Stimulated activated naive B cell treated with anti-CD40 and anti-IgM and Interleukin-4, amounts not matched to agents 10 μg/mL and 1 μg/mL and 100 μg/mL, for 72 hours (primary cell): ENCODE measurements around the gene LCT.
A peak's percentile ranks its signal among the peaks of the same experiment; 100 is the strongest.

Experiments used
- ATAC-seq, 2 donors: fragments of 150-1000 bp; cut with Tn5 transposase; replicated peaks; 2 replicates each; pipeline ENCODE4 v1.10.0; 2021; ENCODE audit warnings: moderate library complexity in 1 of 2
- DNase-seq: peaks from one replicate; pipeline ENCODE4 v3.0.0; 2021
- H3K27ac Mint-ChIP-seq: one replicate; pipeline ENCODE4 v1.8.0; 2022; ENCODE audit warnings: mild to moderate bottlenecking, mixed read lengths
- H3K27me3 Mint-ChIP-seq, 2 donors: one replicate each; pipeline ENCODE4 v1.8.0; 2022; ENCODE audit warnings: mixed read lengths in 2 of 2
- H3K36me3 Mint-ChIP-seq, 2 donors: one replicate each; pipeline ENCODE4 v1.8.0; 2022; ENCODE audit warnings: mixed read lengths in 2 of 2, mild to moderate bottlenecking in 1 of 2
- H3K4me1 Mint-ChIP-seq, 2 donors: one replicate each; pipeline ENCODE4 v1.8.0; 2022; ENCODE audit warnings: mixed read lengths in 2 of 2, mild to moderate bottlenecking in 1 of 2
- H3K4me3 Mint-ChIP-seq, 2 donors: one replicate each; pipeline ENCODE4 v1.8.0; 2022; ENCODE audit warnings: mild to moderate bottlenecking in 2 of 2, mixed read lengths in 2 of 2, moderate library complexity in 1 of 2
- H3K9me3 Mint-ChIP-seq, 2 donors: one replicate each; pipeline ENCODE4 v1.8.0; 2022; ENCODE audit warnings: mixed read lengths in 2 of 2, mild to moderate bottlenecking in 1 of 2

LCT gene

GRCh38 chr2:135849087-135849486 is 12.1 kb upstream of the LCT start:
- H3K4me3 Mint-ChIP-seq = no peak overlapping the region
- H3K9me3 Mint-ChIP-seq = peaks cover 0 to 2% of the 10 kb centered on the region in 2 donors
- peaks cover 0 to 5% of the 10 kb centered on the region in 2 donors for H3K4me1 Mint-ChIP-seq
- H3K27me3 Mint-ChIP-seq = no peaks in the 10 kb centered on the region
- ATAC-seq (no peak), DNase-seq (no peak)
- H3K36me3 Mint-ChIP-seq = peaks cover 45 to 58% of the 10 kb centered on the region in 2 donors
- no peak overlapping the region for H3K27ac Mint-ChIP-seq

DNA sequence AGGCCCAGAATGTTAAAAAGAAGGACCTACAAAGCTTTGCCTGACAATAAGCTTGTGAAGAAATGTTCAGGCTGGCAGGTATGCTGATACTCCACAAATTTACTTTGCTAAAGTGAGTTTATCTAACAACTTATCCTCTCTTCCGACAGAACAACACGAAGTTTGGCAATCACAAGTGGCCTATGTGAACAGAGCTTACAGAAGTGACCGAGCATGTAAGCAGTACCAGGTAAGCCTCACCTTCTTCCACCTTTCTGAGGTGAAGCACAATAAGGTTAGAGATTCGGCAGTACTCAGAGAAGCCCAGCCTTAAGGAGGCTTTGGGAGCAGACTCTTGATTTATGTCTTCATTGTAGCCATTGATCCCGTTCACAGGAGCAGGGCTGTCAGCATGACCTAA is 9.0 kb upstream of the LCT start:
- no peaks in the 10 kb centered on the region for H3K27me3 Mint-ChIP-seq

DNA sequence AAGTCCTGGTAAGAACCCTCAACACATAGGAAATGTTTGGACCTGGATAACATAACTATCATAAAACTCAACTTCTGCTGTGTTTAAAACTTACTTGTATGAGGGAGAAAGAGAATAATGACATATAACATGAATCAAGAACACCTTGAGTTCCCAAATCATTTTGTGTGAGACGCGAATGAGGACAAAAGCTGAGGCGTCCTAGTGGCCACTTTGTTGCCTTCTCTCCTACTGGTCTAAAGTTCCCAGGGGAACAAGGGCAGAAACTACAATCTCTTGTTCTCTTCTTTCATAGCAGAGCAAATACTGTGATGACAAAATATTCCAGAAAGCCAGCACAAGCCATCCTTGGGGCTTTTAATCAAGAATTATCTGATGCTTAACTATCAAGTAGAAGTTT is 8.3 kb upstream of the LCT start:
- DNase-seq (no peak), ATAC-seq (no peak)
- Mint-ChIP-seq H3K4me3 (no peak overlapping the region), H3K27me3 (no peaks in the 10 kb centered on the region), H3K27ac (no peak overlapping the region), H3K9me3 (peaks cover 0 to 2% of the 10 kb centered on the region in 2 donors), H3K36me3 (peaks cover 48 to 59% of the 10 kb centered on the region in 2 donors), H3K4me1 (peaks cover 0 to 5% of the 10 kb centered on the region in 2 donors)

More for the DNA sequence above, 9.0 kb upstream of the LCT start:
- peaks cover 0 to 2% of the 10 kb centered on the region in 2 donors for H3K9me3 Mint-ChIP-seq
- ATAC-seq (no peak), DNase-seq (no peak)
- no peak overlapping the region for H3K4me3 Mint-ChIP-seq
- H3K4me1 Mint-ChIP-seq = peaks cover 0 to 5% of the 10 kb centered on the region in 2 donors
- H3K27ac Mint-ChIP-seq = no peak overlapping the region
- H3K36me3 Mint-ChIP-seq = peaks cover 54 to 66% of the 10 kb centered on the region in 2 donors

GRCh38 chr2:135844301-135844895 is 7.4 kb upstream of the LCT start:
- Mint-ChIP-seq H3K9me3 (peaks cover 0 to 2% of the 10 kb centered on the region in 2 donors), H3K4me1 (peaks cover 0 to 6% of the 10 kb centered on the region in 2 donors), H3K36me3 (peaks cover 44 to 56% of the 10 kb centered on the region in 2 donors), H3K27me3 (no peaks in the 10 kb centered on the region), H3K4me3 (no peak overlapping the region), H3K27ac (no peak overlapping the region)
- DNase-seq (no peak), ATAC-seq (no peak)

DNA sequence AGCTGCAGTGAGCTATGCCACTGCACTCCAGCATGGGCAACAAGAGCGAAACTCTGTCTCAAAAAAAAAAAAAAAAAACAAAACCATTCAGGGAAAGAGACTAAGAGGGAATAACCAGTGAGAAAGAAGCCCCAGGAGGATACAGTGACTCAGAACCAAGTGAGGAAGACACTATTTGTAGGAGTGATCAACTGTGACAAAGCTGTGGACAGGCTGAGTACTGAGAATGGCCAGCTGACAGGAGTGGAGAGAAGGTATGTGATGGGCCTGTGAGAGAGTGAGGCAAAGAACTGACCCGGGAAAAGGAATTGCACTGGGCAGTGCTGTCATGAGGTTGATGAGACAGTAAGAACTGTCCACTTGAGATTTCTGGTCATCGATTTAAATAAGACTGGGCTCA is 6.7 kb upstream of the LCT start:
- Mint-ChIP-seq H3K4me3 (no peak overlapping the region), H3K36me3 (peaks cover 38 to 50% of the 10 kb centered on the region in 2 donors), H3K9me3 (peaks cover 0 to 2% of the 10 kb centered on the region in 2 donors), H3K27ac (no peak overlapping the region), H3K4me1 (peaks cover 0 to 3% of the 10 kb centered on the region in 2 donors), H3K27me3 (no peaks in the 10 kb centered on the region)
- no peak for ATAC-seq
- no peak for DNase-seq

DNA sequence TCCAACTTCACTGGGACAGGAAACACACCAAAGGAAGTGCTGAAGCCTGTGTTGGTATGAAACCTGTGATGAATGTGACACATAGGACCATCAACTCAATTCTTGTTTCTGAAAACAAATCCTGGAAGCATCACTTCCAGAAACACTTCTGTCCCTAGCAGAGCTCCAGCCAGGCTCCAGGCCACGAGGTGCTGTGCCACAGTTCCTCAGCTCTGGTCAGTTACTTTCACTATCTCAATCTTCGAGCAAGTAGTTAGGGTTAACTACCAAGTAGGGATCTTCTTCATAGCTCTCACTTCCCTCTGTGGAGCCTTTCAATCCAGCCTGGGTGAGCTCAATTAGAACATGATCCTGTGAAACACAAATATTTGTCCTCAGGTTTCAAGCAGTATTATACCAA is 3.6 kb upstream of the LCT start:
- Mint-ChIP-seq H3K36me3 (peaks cover 24 to 43% of the 10 kb centered on the region in 2 donors), H3K27me3 (no peaks in the 10 kb centered on the region), H3K4me3 (no peak overlapping the region), H3K4me1 (peaks cover 0 to 3% of the 10 kb centered on the region in 2 donors), H3K27ac (no peak overlapping the region), H3K9me3 (no peaks in the 10 kb centered on the region)
- ATAC-seq = peak in 1 of 2 donors; percentile 59
- no peak for DNase-seq

GRCh38 chr2:135839713-135840112 is 2.7 kb upstream of the LCT start:
- no peak overlapping the region for H3K4me3 Mint-ChIP-seq
- no peak overlapping the region for H3K27ac Mint-ChIP-seq
- ATAC-seq (no peak), DNase-seq (no peak)
- H3K36me3 Mint-ChIP-seq = peaks cover 24 to 44% of the 10 kb centered on the region in 2 donors
- no peaks in the 10 kb centered on the region for H3K9me3 Mint-ChIP-seq
- no peaks in the 10 kb centered on the region for H3K27me3 Mint-ChIP-seq
- peaks cover 0 to 3% of the 10 kb centered on the region in 2 donors for H3K4me1 Mint-ChIP-seq

GRCh38 chr2:135838502-135838901 is 1.5 kb upstream of the LCT start:
- Mint-ChIP-seq H3K4me1 (peaks cover 0 to 1% of the 10 kb centered on the region in 2 donors), H3K27me3 (no peaks in the 10 kb centered on the region), H3K36me3 (peaks cover 16 to 36% of the 10 kb centered on the region in 2 donors), H3K27ac (no peak overlapping the region), H3K4me3 (no peak overlapping the region), H3K9me3 (no peaks in the 10 kb centered on the region)
- DNase-seq (no peak), ATAC-seq (no peak)

GRCh38 chr2:135832891-135833290 is 4.1 kb downstream of the LCT start:
- H3K4me1 Mint-ChIP-seq = no peaks in the 10 kb centered on the region
- no peak overlapping the region for H3K27ac Mint-ChIP-seq
- H3K27me3 Mint-ChIP-seq = no peaks in the 10 kb centered on the region
- DNase-seq (no peak), ATAC-seq (no peak)
- H3K9me3 Mint-ChIP-seq = no peaks in the 10 kb centered on the region
- peaks cover 4 to 27% of the 10 kb centered on the region in 2 donors for H3K36me3 Mint-ChIP-seq
- no peak overlapping the region for H3K4me3 Mint-ChIP-seq

GRCh38 chr2:135831180-135831812 is 5.7 kb downstream of the LCT start:
- Mint-ChIP-seq H3K4me1 (no peaks in the 10 kb centered on the region), H3K27ac (no peak overlapping the region), H3K4me3 (no peak overlapping the region), H3K27me3 (no peaks in the 10 kb centered on the region), H3K36me3 (peaks cover 4 to 24% of the 10 kb centered on the region in 2 donors), H3K9me3 (no peaks in the 10 kb centered on the region)
- DNase-seq = no peak
- no peak for ATAC-seq

- Mint-ChIP-seq H3K27me3 (no peaks in the 10 kb centered on the region), H3K4me3 (no peak overlapping the region), H3K36me3 (peaks cover 3 to 18% of the 10 kb centered on the region in 2 donors), H3K27ac (no peak overlapping the region), H3K9me3 (no peaks in the 10 kb centered on the region), H3K4me1 (no peaks in the 10 kb centered on the region)
- ATAC-seq = no peak
- DNase-seq = no peak
Measured at GRCh38 chr2:135829378-135830135, 7.4 kb downstream of the LCT start.

DNA sequence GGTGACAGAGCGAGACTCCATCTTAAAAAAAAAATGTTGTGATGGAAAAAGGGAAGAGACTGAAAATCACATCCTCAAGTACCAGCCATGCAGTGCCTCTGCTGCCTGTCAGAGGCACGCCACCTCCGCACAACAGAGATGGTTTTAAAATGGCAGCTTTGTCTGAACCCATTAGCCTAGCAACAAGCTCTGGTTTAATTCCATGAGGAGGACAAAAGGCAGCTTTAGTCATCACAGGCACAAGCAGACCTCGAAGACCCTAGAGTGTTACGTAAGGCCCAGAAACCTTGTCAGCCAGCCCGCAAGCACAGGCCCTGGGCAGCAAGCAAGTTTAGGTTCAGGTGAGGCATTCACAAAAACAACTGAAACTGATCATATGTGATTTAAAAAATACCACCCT is 10.4 kb downstream of the LCT start:
- DNase-seq = no peak
- no peak for ATAC-seq
- Mint-ChIP-seq H3K36me3 (peaks cover 11 to 25% of the 10 kb centered on the region in 2 donors), H3K27ac (no peak overlapping the region), H3K9me3 (peaks cover 7 to 12% of the 10 kb centered on the region in 2 donors), H3K4me1 (peaks cover 0 to under 1% of the 10 kb centered on the region in 2 donors), H3K4me3 (no peak overlapping the region), H3K27me3 (no peaks in the 10 kb centered on the region)

DNA sequence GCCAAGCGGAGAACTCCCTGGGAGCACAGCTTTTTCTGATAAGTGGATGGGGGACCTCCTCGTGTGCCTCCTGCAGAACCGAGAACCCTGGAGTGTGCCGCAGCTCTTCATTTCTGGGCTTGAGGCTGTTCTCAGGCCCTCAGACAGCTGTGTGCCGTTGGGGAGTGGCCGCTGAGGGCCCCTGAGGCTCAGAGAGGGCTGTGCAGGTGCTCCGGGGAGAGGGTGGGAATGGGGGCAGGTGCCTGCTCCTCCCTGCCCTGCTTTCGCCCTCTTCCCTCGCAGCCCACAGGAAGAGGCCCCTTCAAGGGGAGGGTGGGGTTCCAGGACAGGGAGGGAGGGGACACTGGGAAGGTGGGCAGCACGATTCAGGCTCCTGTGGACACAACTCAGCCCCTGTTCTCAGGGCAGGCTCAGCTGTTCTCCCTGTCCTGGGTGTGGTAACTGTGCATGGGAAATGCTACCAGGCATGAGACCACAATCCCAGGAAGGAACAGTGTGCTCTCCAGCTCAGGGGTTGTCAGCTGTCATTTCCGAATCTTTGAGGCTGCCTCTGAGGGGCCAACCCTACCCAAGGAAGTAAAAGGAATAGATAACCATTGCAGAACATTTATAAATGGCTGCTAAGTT is 11.3 kb downstream of the LCT start:
- no peak for ATAC-seq
- no peak overlapping the region for H3K4me3 Mint-ChIP-seq
- peaks cover 11 to 23% of the 10 kb centered on the region in 2 donors for H3K36me3 Mint-ChIP-seq

DNA sequence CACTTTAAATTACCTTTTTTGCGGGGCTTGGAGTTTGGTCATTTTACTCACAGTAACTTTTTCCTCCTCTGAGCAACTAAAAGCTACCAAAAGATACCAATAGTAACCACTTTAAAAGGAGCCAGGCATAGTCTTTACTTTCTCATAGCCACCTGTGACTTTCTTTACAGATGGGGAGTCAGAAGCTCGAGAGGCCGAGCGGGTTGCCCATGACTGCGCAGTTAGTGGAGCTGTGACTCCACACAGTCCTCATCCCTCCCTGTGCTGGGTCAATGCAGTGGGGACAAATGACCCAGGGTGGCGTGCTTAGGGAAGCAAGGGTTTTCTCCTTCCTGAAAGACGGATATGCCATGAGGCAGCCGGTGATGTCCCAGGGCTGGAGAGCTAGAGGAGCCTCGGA is 11.9 kb downstream of the LCT start:
- ATAC-seq = no peak

More for the DNA sequence above, 11.3 kb downstream of the LCT start:
- no peak for DNase-seq
- Mint-ChIP-seq H3K4me1 (peaks cover 0 to 5% of the 10 kb centered on the region in 2 donors), H3K27me3 (no peaks in the 10 kb centered on the region), H3K27ac (no peak overlapping the region), H3K9me3 (peaks cover 7 to 12% of the 10 kb centered on the region in 2 donors)

More for the DNA sequence above, 11.9 kb downstream of the LCT start:
- Mint-ChIP-seq H3K27ac (no peak overlapping the region), H3K4me3 (no peak overlapping the region), H3K4me1 (peaks cover 3 to 10% of the 10 kb centered on the region in 2 donors), H3K9me3 (peaks cover 7 to 12% of the 10 kb centered on the region in 2 donors), H3K27me3 (peaks cover 0 to 4% of the 10 kb centered on the region in 2 donors), H3K36me3 (peaks cover 11 to 20% of the 10 kb centered on the region in 2 donors)
- DNase-seq = no peak
